Omental fat pad (tissue), 4 donors: Measurements from ENCODE around the gene PTPN11. TPM values are rescaled to one million over a fixed set of nuclear protein-coding genes. Genes with fewer than 3 reads are reported as not detected.

Experiments used
- ATAC-seq: fragments of 150-250 bp; one replicate; pipeline ENCODE4 v1.9.1; 2016; ENCODE audit warnings: mild to moderate bottlenecking, moderate library complexity; ENCODE audit not compliant: low FRiP score
- DNase-seq: peaks from one replicate; pipeline ENCODE4 v3.0.0-alpha.2; 2019; ENCODE audit warnings: low spot score
- total RNA-seq, 4 donors: library from RNA; depleted of rRNA; stranded (reverse); fragments of >200 nt; gene quantifications; one replicate each; pipeline ENCODE4 v1.1.0, GENCODE V29; 2016
- TF ChIP-seq, protein P1 (sequence below), 3 donors: fragments of 450-650 bp; IDR thresholded peaks; one replicate each; pipeline ENCODE4 v1.5.1; 2016 to 2017; ENCODE audit warnings: antibody characterized with exemption in 3 of 3, mild to moderate bottlenecking in 3 of 3, moderate library complexity in 2 of 3

Gene PTPN11
- total RNA-seq, result 100 to 1,000 TPM in 3 of 4 donors, 10 to 100 TPM in 1; 98.0 to 134 (median 122) TPM

DNA sequence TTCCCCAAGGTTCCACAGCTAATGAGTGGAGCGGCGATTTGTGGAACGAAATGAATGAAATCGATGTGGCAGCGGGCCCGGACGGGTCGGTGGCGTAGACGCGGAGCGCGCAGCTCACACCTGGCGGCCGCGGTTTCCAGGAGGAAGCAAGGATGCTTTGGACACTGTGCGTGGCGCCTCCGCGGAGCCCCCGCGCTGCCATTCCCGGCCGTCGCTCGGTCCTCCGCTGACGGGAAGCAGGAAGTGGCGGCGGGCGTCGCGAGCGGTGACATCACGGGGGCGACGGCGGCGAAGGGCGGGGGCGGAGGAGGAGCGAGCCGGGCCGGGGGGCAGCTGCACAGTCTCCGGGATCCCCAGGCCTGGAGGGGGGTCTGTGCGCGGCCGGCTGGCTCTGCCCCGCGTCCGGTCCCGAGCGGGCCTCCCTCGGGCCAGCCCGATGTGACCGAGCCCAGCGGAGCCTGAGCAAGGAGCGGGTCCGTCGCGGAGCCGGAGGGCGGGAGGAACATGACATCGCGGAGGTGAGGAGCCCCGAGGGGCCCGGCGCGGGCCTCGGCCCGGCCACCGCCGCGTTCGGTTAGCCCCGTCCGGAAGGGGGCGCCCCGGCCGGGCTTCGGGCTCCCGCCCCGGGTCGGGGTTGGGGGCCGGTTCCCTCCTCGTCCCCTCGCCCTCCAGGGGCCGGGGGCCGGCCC, at the start of gene PTPN11:
Gene PTPN11, plus strand, starts transcription at position 340 of the 689 bp plus-strand sequence. Its CDS starts 165 bp downstream, at position 505.
- DNase-seq, result peak; percentile 65
- TF ChIP-seq, protein P1, sequence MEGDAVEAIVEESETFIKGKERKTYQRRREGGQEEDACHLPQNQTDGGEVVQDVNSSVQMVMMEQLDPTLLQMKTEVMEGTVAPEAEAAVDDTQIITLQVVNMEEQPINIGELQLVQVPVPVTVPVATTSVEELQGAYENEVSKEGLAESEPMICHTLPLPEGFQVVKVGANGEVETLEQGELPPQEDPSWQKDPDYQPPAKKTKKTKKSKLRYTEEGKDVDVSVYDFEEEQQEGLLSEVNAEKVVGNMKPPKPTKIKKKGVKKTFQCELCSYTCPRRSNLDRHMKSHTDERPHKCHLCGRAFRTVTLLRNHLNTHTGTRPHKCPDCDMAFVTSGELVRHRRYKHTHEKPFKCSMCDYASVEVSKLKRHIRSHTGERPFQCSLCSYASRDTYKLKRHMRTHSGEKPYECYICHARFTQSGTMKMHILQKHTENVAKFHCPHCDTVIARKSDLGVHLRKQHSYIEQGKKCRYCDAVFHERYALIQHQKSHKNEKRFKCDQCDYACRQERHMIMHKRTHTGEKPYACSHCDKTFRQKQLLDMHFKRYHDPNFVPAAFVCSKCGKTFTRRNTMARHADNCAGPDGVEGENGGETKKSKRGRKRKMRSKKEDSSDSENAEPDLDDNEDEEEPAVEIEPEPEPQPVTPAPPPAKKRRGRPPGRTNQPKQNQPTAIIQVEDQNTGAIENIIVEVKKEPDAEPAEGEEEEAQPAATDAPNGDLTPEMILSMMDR (IDR thresholded peaks at IDR 0.05), result peak in 1 of 3 donors; percentile 28
- ATAC-seq, result peak; percentile 90

DNA sequence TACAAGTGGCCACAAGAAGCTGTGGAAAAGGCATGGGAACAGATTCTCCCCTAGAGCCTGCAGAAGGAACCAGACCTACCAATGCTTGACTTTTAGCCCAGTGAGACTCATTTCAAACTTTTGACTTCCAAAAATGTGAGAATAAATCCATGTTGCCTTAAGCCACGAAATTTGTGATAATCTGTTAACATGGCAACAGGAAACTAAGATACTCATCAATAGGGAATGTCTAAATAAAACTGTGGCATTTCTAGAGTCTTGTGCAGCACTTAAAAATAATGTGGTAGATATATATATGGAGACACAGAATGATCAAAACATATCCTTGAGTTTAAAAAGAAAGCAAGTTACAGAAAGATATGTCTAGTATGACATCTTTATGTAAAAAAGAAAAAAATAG, 48.5 kb upstream of the PTPN11 start:
- no peak for ATAC-seq
- TF ChIP-seq, protein P1 (IDR thresholded peaks at IDR 0.05), result no peak
- no peak for DNase-seq

DNA sequence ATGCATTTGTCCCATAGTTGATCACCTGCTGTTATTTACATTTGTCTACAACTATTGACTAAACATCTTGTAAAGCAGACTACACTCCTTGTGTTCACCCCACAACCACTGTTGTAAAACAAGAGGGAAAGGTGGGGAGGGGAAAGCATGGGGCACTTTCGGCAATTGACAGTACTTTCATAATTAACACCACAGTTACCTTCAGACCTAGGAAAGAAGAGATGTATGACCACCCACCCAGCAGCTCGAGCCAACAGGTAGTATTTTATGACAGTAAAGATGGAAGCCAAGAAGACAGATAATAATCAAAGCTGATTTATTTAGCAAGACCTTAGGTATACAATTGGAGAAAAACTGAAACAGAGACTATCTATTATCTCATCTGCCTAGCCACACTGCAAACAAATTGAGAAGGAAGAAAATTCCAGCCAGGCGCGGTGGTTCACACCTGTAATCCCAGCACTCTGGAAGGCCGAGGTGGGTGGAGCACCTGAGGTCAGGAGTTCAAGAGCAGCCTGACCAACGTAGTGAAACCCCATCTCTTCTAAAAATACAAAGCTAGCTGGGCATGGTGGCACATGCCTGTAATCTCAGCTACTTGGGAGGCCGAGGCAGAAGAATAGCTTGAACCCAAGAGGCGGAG, 47.8 kb upstream of the PTPN11 start:
- ATAC-seq (no peak), DNase-seq (no peak)
- TF ChIP-seq, protein P1 (IDR thresholded peaks at IDR 0.05), result no peak

DNA sequence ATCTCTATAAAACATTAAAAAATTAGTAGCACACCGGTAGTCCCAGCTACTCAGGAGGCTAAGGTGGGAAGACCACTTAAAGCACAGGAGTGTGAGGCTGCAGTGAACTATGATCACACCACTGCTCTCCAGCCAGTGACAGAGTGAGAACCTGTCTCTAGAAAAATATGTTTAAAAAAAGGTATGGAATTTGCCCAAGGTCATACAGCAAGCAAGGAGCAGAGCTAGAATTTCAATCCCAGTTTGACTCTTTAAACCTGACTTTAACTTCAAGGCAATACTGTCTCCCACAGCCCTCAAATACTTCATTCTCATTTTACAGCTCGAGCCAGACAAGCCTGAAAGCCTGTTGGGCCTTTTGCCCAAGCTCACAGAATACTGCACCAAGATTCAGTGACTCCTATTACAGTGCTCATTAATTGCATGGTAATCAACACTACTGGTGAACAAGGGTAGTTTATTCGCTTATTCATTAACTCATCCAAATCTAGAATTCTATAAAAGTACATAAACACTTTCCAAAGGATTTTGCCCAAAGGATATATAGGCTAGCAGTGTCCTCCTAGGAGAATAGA, 44.5 kb upstream of the PTPN11 start:
- DNase-seq, result no peak
- TF ChIP-seq, protein P1 (IDR thresholded peaks at IDR 0.05), result no peak
- ATAC-seq, result no peak

DNA sequence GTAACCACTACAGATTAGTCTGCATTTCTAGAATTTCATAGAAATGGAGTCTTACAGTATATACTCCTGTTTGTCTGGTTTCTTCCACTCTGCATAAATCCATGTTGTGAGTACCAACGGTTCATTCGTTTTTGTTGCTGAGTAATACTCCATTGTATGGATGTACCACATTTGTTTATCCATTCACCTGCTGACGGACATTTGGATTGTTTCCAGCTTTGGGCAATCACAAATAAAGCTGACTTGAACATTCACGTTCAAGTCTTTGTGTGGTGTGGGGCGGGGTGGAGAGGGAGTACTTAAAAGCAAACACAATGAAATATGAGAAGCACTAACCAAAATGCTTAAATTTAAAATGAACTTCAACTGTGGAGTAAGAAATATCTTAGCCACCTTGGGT, 43.6 kb upstream of the PTPN11 start:
- TF ChIP-seq, protein P1 (IDR thresholded peaks at IDR 0.05), result no peak
- ATAC-seq (no peak), DNase-seq (no peak)

DNA sequence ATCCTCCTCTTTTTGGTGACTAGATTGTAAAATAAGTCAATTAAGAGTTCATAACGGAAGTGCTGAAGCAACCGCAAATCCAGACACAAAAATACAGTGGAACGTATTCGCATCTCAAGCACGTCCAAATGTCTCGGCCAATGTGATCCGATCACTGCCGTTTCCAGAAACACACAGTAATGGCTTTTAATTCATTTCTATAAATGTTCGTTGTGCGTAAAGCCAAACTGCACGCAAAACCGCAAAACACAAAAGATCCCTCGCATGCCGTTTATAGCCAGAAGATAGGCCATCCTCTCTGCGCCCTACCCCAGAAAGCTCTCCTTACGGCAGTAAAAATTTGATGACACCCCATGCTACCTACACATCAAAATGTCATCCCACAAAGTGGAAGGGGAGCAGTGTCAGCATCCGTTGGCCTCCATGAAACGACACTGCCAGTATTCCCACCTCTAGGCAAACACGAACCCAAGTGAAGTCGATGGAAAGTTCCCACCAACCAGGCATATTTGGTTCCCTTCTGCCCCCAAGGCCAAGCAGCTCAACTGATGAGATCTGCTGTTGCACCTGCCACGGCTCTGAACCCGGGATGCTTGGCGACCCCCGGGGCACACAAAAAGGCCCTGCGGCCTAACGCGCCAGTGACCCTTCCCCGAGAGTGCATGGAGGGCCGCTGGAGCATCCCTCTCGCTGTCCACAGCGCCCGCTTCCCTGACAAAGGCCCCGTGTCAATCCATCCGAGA, 37.9 kb upstream of the PTPN11 start:
- TF ChIP-seq, protein P1 (IDR thresholded peaks at IDR 0.05), result no peak
- no peak for DNase-seq
- ATAC-seq, result no peak
